OCI-LY1 (cell line): ENCODE data around the gene NEDD4L.

Source experiments
- H2AFZ ChIP-seq: fragments of 200-600 bp; sonication (generic), shearing (Covaris generic); 2 replicates; pipeline ENCODE4 v1.6.0; 2014; ENCODE audit warnings: antibody characterized with exemption, mild to moderate bottlenecking, low read length
- H3F3A ChIP-seq: fragments of 200-600 bp; sonication (generic), shearing (Covaris generic); 2 replicates; pipeline ENCODE4 v1.6.0; 2014; ENCODE audit warnings: mild to moderate bottlenecking, antibody characterized with exemption, low read length, moderate library complexity; ENCODE audit not compliant: insufficient read depth
- H3K27ac ChIP-seq: fragments of 200-600 bp; sonication (generic); 2 replicates; pipeline ENCODE4 v1.5.1; 2014; ENCODE audit warnings: low read length, mixed run types, mild to moderate bottlenecking, low read depth; ENCODE audit not compliant: poor library complexity, severe bottlenecking
- H3K27me3 ChIP-seq: fragments of 200-600 bp; sonication (generic); 2 replicates; pipeline ENCODE4 v1.6.0; 2014; ENCODE audit warnings: antibody characterized with exemption, mild to moderate bottlenecking, low read length, moderate library complexity; ENCODE audit not compliant: insufficient read depth
- H3K36me3 ChIP-seq: fragments of 200-600 bp; sonication (generic); 2 replicates; pipeline ENCODE4 v1.6.1; 2014; ENCODE audit warnings: mild to moderate bottlenecking, antibody characterized with exemption, low read length, moderate library complexity, mixed read lengths; ENCODE audit not compliant: insufficient read depth
- H3K4me1 ChIP-seq: fragments of 200-600 bp; sonication (generic); 2 replicates; pipeline ENCODE4 v1.5.1; 2014; ENCODE audit warnings: mild to moderate bottlenecking, low read length, moderate library complexity; ENCODE audit not compliant: insufficient read depth, severe bottlenecking
- H3K4me2 ChIP-seq: fragments of 200-600 bp; sonication (generic), shearing (Covaris generic); 2 replicates; pipeline ENCODE4 v1.6.1; 2014; ENCODE audit warnings: low read length
- H3K4me3 ChIP-seq: fragments of 200-600 bp; sonication (generic); 2 replicates; pipeline ENCODE4 v1.5.1; 2014; ENCODE audit warnings: low read length, low read depth, mild to moderate bottlenecking, mixed read lengths; ENCODE audit not compliant: poor library complexity, severe bottlenecking
- H3K79me2 ChIP-seq: fragments of 200-600 bp; shearing (Covaris generic); 2 replicates; pipeline ENCODE4 v1.6.1; 2016; ENCODE audit warnings: mixed run types, low read length, mixed read lengths; ENCODE audit not compliant: insufficient read depth
- H3K9ac ChIP-seq: fragments of 200-600 bp; sonication (generic), shearing (Covaris generic); 2 replicates; pipeline ENCODE4 v1.6.1; 2014; ENCODE audit warnings: mild to moderate bottlenecking, low read length, mixed read lengths
- H3K9me2 ChIP-seq: fragments of 200-600 bp; sonication (generic), shearing (Covaris generic); 2 replicates; pipeline ENCODE4 v1.6.1; 2014; ENCODE audit warnings: low read depth, mild to moderate bottlenecking, low read length, mixed read lengths
- H3K9me3 ChIP-seq: fragments of 200-600 bp; shearing (Covaris generic); 2 replicates; pipeline ENCODE4 v1.6.1; 2014; ENCODE audit warnings: low read length, mixed read lengths
- H4K20me1 ChIP-seq: fragments of 200-600 bp; sonication (generic), shearing (Covaris generic); 2 replicates; pipeline ENCODE4 v1.6.0; 2016; ENCODE audit warnings: mild to moderate bottlenecking, low read length; ENCODE audit not compliant: insufficient read depth
- CTCF ChIP-seq: fragments of 200-600 bp; sonication (generic), shearing (Covaris generic); IDR thresholded peaks from 2 replicates; pipeline ENCODE4 v1.5.1; 2017; ENCODE audit warnings: mild to moderate bottlenecking, antibody characterized with exemption, low read length, moderate library complexity, mixed read lengths
- EZH2 ChIP-seq: fragments of 200-600 bp; sonication (generic), shearing (Covaris generic); IDR thresholded peaks from 2 replicates; pipeline ENCODE4 v1.8.0; 2017; ENCODE audit warnings: borderline replicate concordance, mixed run types, mild to moderate bottlenecking, antibody characterized with exemption, low read length, moderate library complexity, mixed read lengths

The NEDD4L gene

GRCh38 chr18:58158008-58158407, 114.0 kb downstream of the NEDD4L start:
- Histone ChIP-seq H3K79me2 (no peaks in the 10 kb centered on the region), H3F3A (no peaks in the 10 kb centered on the region), H3K9me2 (no peaks in the 10 kb centered on the region), H3K27ac (no peak overlapping the region), H4K20me1 (no peaks in the 10 kb centered on the region), H3K4me1 (no peaks in the 10 kb centered on the region), H2AFZ (no peak overlapping the region), H3K9ac (no peak overlapping the region), H3K9me3 (no peaks in the 10 kb centered on the region), H3K27me3 (peaks cover 4% of the 10 kb centered on the region; the same call in 1 of the 2 replicates), H3K4me3 (no peak overlapping the region), H3K4me2 (no peak overlapping the region), H3K36me3 (no peaks in the 10 kb centered on the region)
- no peak for TF ChIP-seq CTCF
- no peak for TF ChIP-seq EZH2

- Histone ChIP-seq H3K4me3 (no peak overlapping the region), H3F3A (no peaks in the 10 kb centered on the region), H3K27ac (no peak overlapping the region), H3K9me3 (no peaks in the 10 kb centered on the region), H2AFZ (no peak overlapping the region), H3K4me1 (no peaks in the 10 kb centered on the region), H3K9ac (no peak overlapping the region), H3K9me2 (no peaks in the 10 kb centered on the region), H3K4me2 (no peak overlapping the region), H3K36me3 (no peaks in the 10 kb centered on the region), H4K20me1 (no peaks in the 10 kb centered on the region), H3K27me3 (peaks cover 4% of the 10 kb centered on the region; the same call in 1 of the 2 replicates), H3K79me2 (no peaks in the 10 kb centered on the region)
- TF ChIP-seq CTCF (no peak), EZH2 (no peak)
These were observed 114.4 kb downstream of the NEDD4L start for GRCh38 chr18:58158459-58158858.

DNA sequence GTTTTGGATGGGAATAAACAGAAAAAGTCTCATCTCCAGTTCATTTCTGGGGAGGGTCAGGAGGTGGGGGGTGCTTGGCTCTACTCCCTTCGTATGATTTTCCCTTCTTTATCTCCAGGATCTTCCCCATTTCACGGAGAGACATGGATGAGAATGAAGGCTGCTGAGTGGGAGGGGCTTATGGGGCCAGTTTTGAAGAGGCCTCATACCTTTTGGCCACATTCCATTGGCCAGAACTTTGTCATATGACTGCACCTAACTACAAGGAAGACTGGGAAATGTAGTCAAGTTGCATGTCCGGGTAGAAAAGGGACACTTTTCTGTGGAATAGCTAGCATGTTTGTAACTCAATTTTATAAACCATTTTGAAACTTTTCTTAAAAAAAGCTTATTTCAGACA, 117.6 kb downstream of the NEDD4L start:
- Histone ChIP-seq H3F3A (no peaks in the 10 kb centered on the region), H3K27ac (no peak overlapping the region), H2AFZ (no peak overlapping the region), H3K9me3 (no peaks in the 10 kb centered on the region), H3K4me2 (no peak overlapping the region), H3K9me2 (no peaks in the 10 kb centered on the region), H3K36me3 (no peaks in the 10 kb centered on the region), H4K20me1 (no peaks in the 10 kb centered on the region), H3K79me2 (no peaks in the 10 kb centered on the region), H3K9ac (no peak overlapping the region), H3K4me1 (no peaks in the 10 kb centered on the region), H3K27me3 (no peaks in the 10 kb centered on the region), H3K4me3 (no peak overlapping the region)
- TF ChIP-seq EZH2 (no peak), CTCF (no peak)
